ENCODE measurements around the gene SLC5A10.
"Not testable (repeated sequence)": the region's sequence is repeated elsewhere in the genome, so short reads cannot be mapped to it uniquely, and the experiment has no call there.

The SLC5A10 gene

GRCh38 chr17:18951941-18952842, at the start of gene SLC5A10:
Gene SLC5A10 (plus strand): TSS chr17:18952165. CDS start chr17:18952206, 41 bp downstream.
- DNase-seq = no peak

- DNase-seq = no peak
Measured at GRCh38 chr17:18904482-18904881, 47.5 kb upstream of the SLC5A10 start.

DNA sequence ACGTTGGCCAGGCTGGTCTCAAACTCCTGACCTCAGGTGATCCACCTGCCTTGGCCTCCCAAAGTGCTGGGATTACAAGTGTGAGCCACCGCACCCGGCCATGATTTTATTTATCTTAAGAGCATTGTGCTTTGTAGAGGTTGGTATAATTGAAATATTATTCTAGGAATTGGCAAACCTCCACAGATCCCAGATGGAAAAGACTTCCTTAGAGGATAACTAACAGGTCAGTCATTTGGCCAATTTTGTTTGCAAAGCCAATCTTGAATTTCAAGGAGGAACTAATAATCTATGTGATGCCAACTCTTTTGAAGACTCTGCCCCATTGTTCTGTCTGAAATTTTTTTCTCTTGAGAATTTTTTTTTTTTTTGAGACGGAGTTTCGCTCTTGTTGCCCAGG, 46.7 kb upstream of the SLC5A10 start:
- DNase-seq = no peak

DNA sequence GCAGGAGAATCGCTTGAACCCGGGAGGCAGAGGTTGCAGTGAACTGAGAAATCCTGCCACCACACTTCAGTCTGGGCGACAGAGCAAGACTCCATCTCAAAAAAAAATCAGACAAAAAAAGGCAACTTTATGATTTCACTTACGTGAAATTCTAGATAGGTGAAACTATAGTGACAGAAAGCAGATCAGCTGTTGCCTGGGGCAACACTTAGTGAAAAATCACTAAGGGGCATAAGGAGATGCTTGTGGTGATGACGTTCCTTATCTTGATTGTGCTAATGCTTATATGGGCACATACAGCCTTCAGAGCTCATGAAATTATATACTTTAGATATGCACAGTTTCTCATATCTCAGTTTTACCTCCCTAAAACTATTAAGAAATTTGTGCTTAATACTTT, 41.6 kb upstream of the SLC5A10 start:
- DNase-seq = no peak

DNA sequence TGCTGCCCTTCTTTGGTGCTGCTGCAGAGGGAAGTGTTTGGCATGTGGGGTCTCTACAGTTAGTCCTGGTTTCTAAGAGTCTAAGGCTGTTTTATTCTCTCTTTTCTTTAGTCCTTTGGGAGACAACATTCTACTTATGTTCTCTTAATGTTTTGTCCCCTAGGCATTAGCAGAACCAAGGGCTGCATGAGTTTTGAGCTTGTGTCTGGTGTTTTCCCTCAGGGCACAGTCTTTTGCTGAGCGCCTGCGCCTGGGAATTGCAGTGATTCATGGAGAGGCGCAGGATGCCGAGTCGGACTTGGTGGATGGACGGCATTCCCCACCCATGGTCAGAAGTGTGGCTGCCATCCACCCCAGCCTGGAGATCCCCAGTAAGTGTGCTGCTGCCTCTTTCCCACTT, 41.1 kb upstream of the SLC5A10 start:
- DNase-seq = no peak

DNA sequence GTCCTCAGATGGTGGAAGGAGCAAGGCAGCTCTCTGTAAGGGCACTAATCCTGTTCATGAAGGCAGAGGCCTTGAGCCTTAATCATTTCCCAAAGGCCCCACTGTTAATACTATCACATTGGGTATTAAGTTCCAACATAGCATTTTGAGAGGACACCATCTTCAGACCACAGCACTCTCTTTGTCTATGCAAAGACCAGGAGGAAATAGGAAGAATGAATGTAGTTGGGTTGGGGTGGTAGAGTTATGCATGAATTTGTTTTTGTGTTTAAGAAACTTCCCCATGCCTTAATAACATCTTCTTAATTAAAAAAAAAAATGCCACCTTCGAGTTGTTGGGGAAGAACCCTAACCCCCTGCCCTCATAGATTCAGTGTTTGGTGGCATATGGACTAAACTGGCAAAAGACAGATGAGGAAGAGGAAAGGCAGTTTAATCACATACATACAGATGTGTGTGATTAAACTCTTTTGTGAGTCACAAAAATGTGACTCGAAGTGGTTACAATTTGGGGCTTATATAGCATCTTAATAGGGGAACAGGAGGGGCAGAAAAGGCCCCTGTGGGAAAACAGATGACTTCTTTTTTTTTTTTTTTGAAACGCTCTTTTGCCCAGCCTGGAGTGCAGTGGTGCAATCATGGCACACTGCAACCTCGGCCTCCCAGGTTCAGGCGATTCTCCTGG, 35.0 kb upstream of the SLC5A10 start:
- no peak for DNase-seq

- DNase-seq = no peak
Measured at GRCh38 chr17:18917506-18918032, 34.4 kb upstream of the SLC5A10 start.

GRCh38 chr17:18919963-18920362, 32.0 kb upstream of the SLC5A10 start:
- DNase-seq = no peak

DNA sequence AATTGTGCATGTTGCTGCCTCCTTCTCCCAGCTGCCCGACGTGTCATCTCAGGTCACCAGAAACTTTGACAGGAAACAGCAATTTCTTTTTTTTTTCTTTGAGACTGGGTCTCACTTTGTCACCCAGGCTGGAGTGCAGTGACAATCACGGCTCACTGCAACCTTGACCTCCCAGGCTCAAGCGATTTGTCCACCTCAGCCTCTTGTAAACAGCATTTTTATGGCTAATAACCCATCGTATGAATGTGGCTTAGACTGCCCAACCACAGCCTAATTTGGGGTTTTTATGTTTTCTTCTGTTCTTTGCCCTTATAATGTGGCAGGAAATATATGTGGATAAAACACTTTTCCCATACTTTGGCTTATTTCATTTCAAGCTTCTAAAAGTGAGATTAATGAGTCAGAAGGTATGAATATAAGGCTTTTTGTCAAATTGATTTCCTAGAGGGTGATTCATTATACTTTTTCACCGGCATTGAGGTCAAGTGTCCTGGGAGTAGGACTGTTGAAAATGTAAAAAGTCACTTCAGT, 31.0 kb upstream of the SLC5A10 start:
- DNase-seq = no peak

DNA sequence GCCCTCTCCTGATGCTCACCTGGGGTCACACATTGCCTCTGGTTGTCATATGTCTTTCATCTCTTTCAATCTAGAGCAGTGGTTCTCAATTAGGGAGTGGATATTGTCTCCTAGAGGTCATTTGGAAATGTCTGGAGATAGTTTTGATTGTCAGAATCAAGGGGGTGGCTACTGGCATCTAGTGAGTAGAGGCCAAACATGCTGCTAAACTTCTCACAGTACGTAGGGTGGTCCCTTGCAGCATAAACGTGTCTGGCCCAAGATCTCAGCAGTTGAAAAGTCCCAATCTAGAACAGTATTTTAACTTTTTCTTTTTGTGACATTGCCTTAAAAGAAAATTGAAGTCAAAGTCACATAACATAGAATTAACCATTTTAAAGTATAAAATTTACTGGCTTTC, 30.5 kb upstream of the SLC5A10 start:
- no peak for DNase-seq

DNA sequence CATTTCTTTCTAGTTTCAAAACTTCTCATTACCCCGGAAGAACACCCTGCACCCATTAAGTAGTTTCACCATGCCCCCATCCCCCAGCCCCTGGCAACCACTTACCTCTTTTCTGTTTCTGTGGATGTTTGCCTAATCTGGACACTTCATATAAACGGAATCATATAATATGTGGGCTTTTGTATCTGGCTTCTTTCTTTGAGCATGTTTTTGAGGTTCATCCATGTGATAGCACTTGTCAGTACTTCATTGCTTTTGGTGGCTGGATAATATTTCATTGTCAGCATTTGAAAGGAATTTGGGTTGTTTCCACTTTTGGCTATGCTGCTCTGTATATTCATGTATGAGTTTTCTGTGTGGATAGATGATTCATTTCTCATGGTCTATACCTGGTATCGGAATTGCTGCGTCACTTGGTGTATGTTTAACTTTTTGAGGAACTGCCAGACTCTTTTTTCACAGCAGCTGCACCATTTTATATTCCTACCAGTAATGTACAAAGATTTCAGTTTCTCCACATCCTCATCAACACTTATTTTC, 30.0 kb upstream of the SLC5A10 start:
- DNase-seq = peak; percentile 10

DNA sequence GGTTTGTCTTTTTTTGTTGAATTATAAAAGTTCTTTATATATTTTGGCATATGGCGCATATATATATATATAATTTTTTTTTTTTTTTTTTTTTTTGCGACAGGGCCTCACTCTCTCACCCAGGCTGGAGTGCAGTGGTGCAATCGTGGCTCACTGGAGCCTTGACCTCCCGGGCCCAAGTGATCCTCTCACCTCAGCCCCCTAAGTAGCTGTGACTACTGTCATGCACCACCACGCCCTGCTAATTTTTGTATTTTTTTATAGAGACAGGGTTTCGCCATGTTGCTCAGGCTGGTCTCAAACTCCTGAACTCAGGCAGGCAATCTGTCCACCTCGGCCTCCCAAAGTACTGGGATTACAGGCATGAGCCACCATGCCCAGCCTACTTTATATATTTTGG, 29.4 kb upstream of the SLC5A10 start:
- not testable (repeated sequence) for DNase-seq

- DNase-seq = no peak
Measured at GRCh38 chr17:18925187-18925586, 26.8 kb upstream of the SLC5A10 start.

DNA sequence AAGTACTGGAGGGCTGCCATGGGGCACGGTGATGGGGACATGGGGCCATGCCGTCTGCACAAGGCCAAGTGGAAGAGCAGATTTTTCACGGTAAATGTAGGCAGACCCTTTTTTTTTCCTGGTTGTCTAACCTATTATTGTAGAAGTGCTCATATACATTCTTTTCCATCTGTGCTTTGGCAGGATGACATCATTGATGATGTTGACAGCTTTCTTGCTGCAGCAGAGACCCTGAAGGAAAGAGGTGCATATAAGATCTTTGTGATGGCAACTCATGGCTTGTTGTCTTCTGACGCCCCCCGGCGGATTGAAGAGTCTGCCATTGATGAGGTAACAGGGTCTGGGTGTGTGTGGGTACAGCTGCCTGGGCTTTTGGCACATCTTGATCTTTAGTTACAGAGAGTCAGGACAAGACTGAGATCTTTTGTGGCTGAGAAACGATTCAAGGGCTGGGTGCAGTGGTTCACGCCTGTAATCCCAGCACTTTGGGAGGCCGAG, 23.3 kb upstream of the SLC5A10 start:
- DNase-seq = no peak

DNA sequence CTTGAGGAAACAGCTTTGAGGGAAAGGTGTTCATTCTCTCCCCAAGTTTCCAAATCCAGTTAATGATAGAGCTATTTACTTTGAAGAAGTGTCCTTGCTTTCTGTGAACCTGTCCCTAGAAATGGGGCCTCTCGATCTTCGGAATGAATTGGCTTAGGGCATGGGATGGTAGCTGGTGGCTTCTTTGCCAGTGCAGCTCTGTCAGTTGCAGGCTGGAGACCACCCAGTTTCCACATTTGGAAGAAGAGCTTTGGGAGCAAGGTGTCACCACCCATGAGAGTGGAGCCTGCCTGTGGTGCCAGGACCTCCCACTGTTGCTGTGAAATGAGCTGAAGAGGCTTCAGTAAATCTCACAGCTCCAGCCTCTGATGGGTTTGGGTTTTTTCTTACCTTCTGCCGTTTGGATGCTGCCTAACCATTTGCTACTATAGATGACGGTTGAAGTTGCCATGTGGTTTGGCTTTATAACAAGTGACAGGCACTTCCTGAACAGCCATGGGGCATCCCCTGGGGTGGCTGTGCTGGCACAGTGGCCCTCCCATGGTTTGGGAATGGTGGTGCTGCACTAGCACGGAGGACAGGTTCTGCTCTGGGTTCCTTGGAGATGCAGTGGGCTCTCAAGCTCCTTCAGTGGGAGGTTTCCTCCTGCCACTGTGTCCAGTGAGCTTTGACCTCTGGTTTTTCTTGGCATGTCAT, 19.5 kb upstream of the SLC5A10 start:
- no peak for DNase-seq

- no peak for DNase-seq
Measured at GRCh38 chr17:18933102-18934058, 18.6 kb upstream of the SLC5A10 start.

GRCh38 chr17:18937981-18938691, 13.8 kb upstream of the SLC5A10 start:
- no peak for DNase-seq

GRCh38 chr17:18938692-18939023, 13.3 kb upstream of the SLC5A10 start:
- no peak for DNase-seq

- DNase-seq = no peak
Measured at GRCh38 chr17:18944646-18945045, 7.3 kb upstream of the SLC5A10 start.

DNA sequence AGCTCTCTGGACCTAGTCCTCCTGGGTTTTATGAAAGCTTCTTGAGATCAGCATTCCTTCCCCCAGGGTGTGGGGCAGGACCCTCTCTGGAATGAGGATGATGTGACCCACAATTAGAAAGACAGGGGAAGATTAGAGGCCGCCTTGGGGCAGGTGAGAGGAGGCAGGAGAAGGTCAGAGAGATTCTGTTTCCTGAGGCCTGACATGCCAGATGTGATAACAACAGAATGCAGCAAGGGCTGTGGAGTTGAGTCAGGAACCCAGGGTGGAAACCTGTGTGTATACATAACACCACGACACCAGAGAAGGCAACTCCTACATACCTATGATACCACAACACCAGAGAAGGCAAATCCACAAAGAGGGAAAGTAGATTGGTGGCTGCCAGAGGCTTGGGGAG, 5.4 kb upstream of the SLC5A10 start:
- DNase-seq = no peak

DNA sequence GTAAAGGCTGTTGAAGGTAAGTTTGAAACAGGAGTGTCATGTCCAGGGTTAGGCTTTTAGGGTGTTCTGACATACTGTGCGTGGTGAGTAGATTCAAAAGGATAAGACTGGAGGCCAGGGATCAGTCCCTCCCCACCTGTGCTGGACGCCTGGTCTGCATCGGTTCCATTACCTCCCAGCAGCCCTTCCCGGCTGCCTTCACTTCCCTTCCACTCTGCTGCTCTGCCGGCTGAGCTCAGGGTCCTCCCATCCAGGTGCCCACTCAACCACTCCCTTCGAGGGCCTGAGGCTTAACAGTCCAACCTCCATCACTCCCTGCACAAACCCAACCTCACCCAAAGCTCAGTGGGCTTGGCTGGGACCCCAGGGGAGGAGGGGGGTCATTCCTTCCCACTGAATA, 4.1 kb upstream of the SLC5A10 start:
- DNase-seq = no peak

All from stimulated activated CD4-positive, alpha-beta T cell treated with anti-CD3 and anti-CD28 coated beads, Interleukin-4, amount 100 ng/mL, for 24 hours (primary cell).